GM23338 (cell line): ENCODE data around the gene NLK. TPM values are rescaled to one million over a fixed set of nuclear protein-coding genes. Genes with fewer than 3 reads are reported as not detected.

Experiments
- ATAC-seq: fragments of 200-7000 bp; cut with Tn5 transposase; 3 replicates; pipeline ENCODE4 v1.9.1; 2020
- DNase-seq: peaks from one replicate; pipeline ENCODE4 v3.0.0-alpha.2; 2015; ENCODE audit warnings: low spot score
- H2AFZ ChIP-seq: fragments of 200-600 bp; sonication (generic); 2 replicates; pipeline ENCODE4 v1.8.0; 2016; ENCODE audit warnings: antibody characterized with exemption, mild to moderate bottlenecking, moderate library complexity
- H3F3A ChIP-seq: fragments of 200-600 bp; sonication (generic); replicated peaks from 2 replicates; pipeline ENCODE4 v1.8.0; 2017; ENCODE audit warnings: antibody characterized with exemption, mixed run types, low read depth
- H3K27ac ChIP-seq: fragments of 200-600 bp; sonication (generic); 2 replicates; pipeline ENCODE4 v1.6.1; 2016; ENCODE audit warnings: low read depth
- H3K27me3 ChIP-seq: fragments of 200-600 bp; sonication (generic); 2 replicates; pipeline ENCODE4 v1.8.0; 2016; ENCODE audit warnings: mild to moderate bottlenecking, mixed run types, moderate library complexity; ENCODE audit not compliant: insufficient read depth
- H3K36me3 ChIP-seq: fragments of 200-600 bp; sonication (generic); 2 replicates; pipeline ENCODE4 v1.8.0; 2016; ENCODE audit warnings: mild to moderate bottlenecking; ENCODE audit not compliant: insufficient read depth
- H3K4me1 ChIP-seq: fragments of 200-600 bp; sonication (generic); 2 replicates; pipeline ENCODE4 v1.8.0; 2016; ENCODE audit warnings: mild to moderate bottlenecking, moderate library complexity; ENCODE audit not compliant: insufficient read depth
- H3K4me2 ChIP-seq: fragments of 200-600 bp; sonication (generic); 2 replicates; pipeline ENCODE4 v1.7.1; 2017; ENCODE audit warnings: mixed run types
- H3K4me3 ChIP-seq: fragments of 200-600 bp; sonication (generic); 2 replicates; pipeline ENCODE4 v1.6.1; 2016; ENCODE audit warnings: mixed run types
- H3K79me2 ChIP-seq: fragments of 200-600 bp; sonication (generic); replicated peaks from 2 replicates; pipeline ENCODE4 v1.8.0; 2017; ENCODE audit warnings: mild to moderate bottlenecking; ENCODE audit not compliant: insufficient read depth
- H3K9me2 ChIP-seq: fragments of 200-600 bp; sonication (generic); 2 replicates; pipeline ENCODE4 v1.8.0; 2017; ENCODE audit not compliant: insufficient read depth
- H4K20me1 ChIP-seq: fragments of 200-600 bp; sonication (generic); replicated peaks from 2 replicates; pipeline ENCODE4 v1.8.0; 2017; ENCODE audit warnings: mild to moderate bottlenecking; ENCODE audit not compliant: insufficient read depth
- H3K27ac Mint-ChIP-seq: 2 replicates; pipeline ENCODE4 v1.8.0; 2020; ENCODE audit warnings: inconsistent platforms, mild to moderate bottlenecking, moderate library complexity, mixed read lengths
- H3K27me3 Mint-ChIP-seq: 3 replicates; pipeline ENCODE4 v1.8.0; 2022; ENCODE audit warnings: low read depth, mild to moderate bottlenecking, moderate library complexity, mixed read lengths, inconsistent platforms; ENCODE audit not compliant: insufficient read depth, poor library complexity
- H3K36me3 Mint-ChIP-seq: 3 replicates; pipeline ENCODE4 v1.8.0; 2021; ENCODE audit warnings: low read depth, mild to moderate bottlenecking, inconsistent platforms, moderate library complexity, mixed read lengths
- H3K4me1 Mint-ChIP-seq: 3 replicates; pipeline ENCODE4 v1.8.0; 2020; ENCODE audit warnings: mild to moderate bottlenecking, inconsistent platforms, mixed read lengths
- H3K4me3 Mint-ChIP-seq: 3 replicates; pipeline ENCODE4 v1.8.0; 2021; ENCODE audit warnings: moderate library complexity, mild to moderate bottlenecking, inconsistent platforms, mixed read lengths
- H3K9me3 Mint-ChIP-seq: 3 replicates; pipeline ENCODE4 v1.8.0; 2020; ENCODE audit warnings: moderate library complexity, mild to moderate bottlenecking, inconsistent platforms, mixed read lengths
- CREB1 ChIP-seq: fragments of 250-450 bp; sonication (Bioruptor Pico); IDR thresholded peaks from 2 replicates; pipeline ENCODE4 v1.5.0; 2020; ENCODE audit warnings: low read depth, mild to moderate bottlenecking, moderate library complexity
- EZH2 ChIP-seq: fragments of 200-600 bp; sonication (generic); IDR thresholded peaks from one replicate; pipeline ENCODE4 v1.8.0; 2017; ENCODE audit warnings: antibody characterized with exemption, mild to moderate bottlenecking, low read depth; ENCODE audit not compliant: unreplicated experiment
- EZH2phosphoT487 ChIP-seq: fragments of 200-600 bp; sonication (generic); IDR thresholded peaks from one replicate; pipeline ENCODE4 v1.8.1; 2018; ENCODE audit warnings: antibody characterized with exemption; ENCODE audit not compliant: unreplicated experiment
- POLR2AphosphoS5 ChIP-seq: IDR thresholded peaks from 2 replicates; pipeline ENCODE4 v1.6.1; 2016; ENCODE audit warnings: antibody characterized with exemption, low read depth
- ZNF114 ChIP-seq: fragments of 250-450 bp; sonication (Bioruptor Pico); IDR thresholded peaks from 2 replicates; pipeline ENCODE4 v1.5.0; 2020; ENCODE audit warnings: mild to moderate bottlenecking, moderate library complexity
- ZNF331 ChIP-seq: fragments of 250-450 bp; sonication (Bioruptor Pico); IDR thresholded peaks from 2 replicates; pipeline ENCODE4 v1.5.0; 2020; ENCODE audit warnings: low read depth, mild to moderate bottlenecking, moderate library complexity
- polyA plus RNA-seq: library from polyadenylated mRNA; unstranded; fragments of >200 nt; fragmentation: Nextera tagmentation; extraction: Ambion mirVana; gene quantifications from 2 replicates; pipeline ENCODE4 v1.2.1, GENCODE V29; 2016
- total RNA-seq: library from RNA; depleted of rRNA; stranded (reverse); fragments of >200 nt; shearing (Covaris generic); gene quantifications from 2 replicates; pipeline ENCODE4 v1.2.3, GENCODE V29; 2014
- TF ChIP-seq, protein P1 (sequence below): fragments of 250-450 bp; sonication (Bioruptor Pico); IDR thresholded peaks from 2 replicates; pipeline ENCODE4 v1.5.0; 2020; ENCODE audit warnings: mild to moderate bottlenecking, moderate library complexity
- TF ChIP-seq, protein P2 (sequence below): IDR thresholded peaks from one replicate; pipeline ENCODE4 v1.6.1; 2018; ENCODE audit warnings: antibody characterized with exemption; ENCODE audit not compliant: unreplicated experiment
- TF ChIP-seq, protein P3 (sequence below): IDR thresholded peaks from 2 replicates; pipeline ENCODE4 v1.6.1; 2016; ENCODE audit warnings: antibody characterized with exemption
- TF ChIP-seq, protein P4 (sequence below), 2 experiments: fragments of 200-600 bp in 1 of 2; sonication (generic) in 1 of 2; conservative IDR thresholded peaks; 2 replicates each; pipeline versions ENCODE4 v1.5.1 to v1.6.1; 2016 to 2017; ENCODE audit warnings: antibody characterized with exemption in 2 of 2, low read depth in 2 of 2, mild to moderate bottlenecking in 2 of 2, moderate library complexity in 1 of 2

The NLK gene
- total and polyA plus RNA-seq, 2 experiments from 2014 or later: 34.7 to 78.5 TPM

DNA sequence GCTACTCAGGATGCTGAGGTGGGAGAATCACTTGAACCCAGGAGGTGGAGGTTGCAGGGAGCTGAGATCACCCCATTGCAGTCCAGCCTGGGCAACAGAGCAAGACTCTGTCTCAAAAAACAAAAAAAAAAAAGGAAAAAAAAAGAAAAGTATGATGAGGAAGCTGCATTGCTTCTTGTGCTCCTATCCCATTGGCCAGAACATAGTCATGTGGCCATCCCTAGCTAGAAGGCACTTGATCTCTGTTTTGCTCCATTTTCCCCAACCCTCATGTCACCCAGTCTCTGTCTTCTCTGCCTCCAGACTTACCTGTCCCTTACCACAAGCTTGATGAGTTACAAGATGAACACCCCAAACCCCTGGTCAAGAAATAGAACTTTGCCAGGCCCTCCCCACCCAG is 163.8 kb downstream of the NLK start:
- Histone ChIP-seq H3K79me2 (no peaks in the 10 kb centered on the region), H3K4me3 (no peak overlapping the region), H3K27me3 (no peaks in the 10 kb centered on the region; the same call in 1 of the 2 replicates), H3K9me2 (no peaks in the 10 kb centered on the region; the same call in 1 of the 2 replicates), H4K20me1 (no peaks in the 10 kb centered on the region), H3K36me3 (no peaks in the 10 kb centered on the region), H3K27ac (no peak overlapping the region), H3K4me2 (no peak overlapping the region), H3K4me1 (no peaks in the 10 kb centered on the region), H3F3A (no peaks in the 10 kb centered on the region), H2AFZ (no peak overlapping the region)
- Mint-ChIP-seq H3K27me3 (peaks cover 5% of the 10 kb centered on the region), H3K27ac (no peak overlapping the region), H3K4me1 (0 out of 3 replicates have a peak, but pooled peaks cover 2% of the 10 kb centered on the region), H3K9me3 (peaks cover 11% of the 10 kb centered on the region), H3K4me3 (no peak overlapping the region), H3K36me3 (peaks cover 10% of the 10 kb centered on the region)
- DNase-seq (no peak), ATAC-seq (no peak)
- TF ChIP-seq, protein P1, sequence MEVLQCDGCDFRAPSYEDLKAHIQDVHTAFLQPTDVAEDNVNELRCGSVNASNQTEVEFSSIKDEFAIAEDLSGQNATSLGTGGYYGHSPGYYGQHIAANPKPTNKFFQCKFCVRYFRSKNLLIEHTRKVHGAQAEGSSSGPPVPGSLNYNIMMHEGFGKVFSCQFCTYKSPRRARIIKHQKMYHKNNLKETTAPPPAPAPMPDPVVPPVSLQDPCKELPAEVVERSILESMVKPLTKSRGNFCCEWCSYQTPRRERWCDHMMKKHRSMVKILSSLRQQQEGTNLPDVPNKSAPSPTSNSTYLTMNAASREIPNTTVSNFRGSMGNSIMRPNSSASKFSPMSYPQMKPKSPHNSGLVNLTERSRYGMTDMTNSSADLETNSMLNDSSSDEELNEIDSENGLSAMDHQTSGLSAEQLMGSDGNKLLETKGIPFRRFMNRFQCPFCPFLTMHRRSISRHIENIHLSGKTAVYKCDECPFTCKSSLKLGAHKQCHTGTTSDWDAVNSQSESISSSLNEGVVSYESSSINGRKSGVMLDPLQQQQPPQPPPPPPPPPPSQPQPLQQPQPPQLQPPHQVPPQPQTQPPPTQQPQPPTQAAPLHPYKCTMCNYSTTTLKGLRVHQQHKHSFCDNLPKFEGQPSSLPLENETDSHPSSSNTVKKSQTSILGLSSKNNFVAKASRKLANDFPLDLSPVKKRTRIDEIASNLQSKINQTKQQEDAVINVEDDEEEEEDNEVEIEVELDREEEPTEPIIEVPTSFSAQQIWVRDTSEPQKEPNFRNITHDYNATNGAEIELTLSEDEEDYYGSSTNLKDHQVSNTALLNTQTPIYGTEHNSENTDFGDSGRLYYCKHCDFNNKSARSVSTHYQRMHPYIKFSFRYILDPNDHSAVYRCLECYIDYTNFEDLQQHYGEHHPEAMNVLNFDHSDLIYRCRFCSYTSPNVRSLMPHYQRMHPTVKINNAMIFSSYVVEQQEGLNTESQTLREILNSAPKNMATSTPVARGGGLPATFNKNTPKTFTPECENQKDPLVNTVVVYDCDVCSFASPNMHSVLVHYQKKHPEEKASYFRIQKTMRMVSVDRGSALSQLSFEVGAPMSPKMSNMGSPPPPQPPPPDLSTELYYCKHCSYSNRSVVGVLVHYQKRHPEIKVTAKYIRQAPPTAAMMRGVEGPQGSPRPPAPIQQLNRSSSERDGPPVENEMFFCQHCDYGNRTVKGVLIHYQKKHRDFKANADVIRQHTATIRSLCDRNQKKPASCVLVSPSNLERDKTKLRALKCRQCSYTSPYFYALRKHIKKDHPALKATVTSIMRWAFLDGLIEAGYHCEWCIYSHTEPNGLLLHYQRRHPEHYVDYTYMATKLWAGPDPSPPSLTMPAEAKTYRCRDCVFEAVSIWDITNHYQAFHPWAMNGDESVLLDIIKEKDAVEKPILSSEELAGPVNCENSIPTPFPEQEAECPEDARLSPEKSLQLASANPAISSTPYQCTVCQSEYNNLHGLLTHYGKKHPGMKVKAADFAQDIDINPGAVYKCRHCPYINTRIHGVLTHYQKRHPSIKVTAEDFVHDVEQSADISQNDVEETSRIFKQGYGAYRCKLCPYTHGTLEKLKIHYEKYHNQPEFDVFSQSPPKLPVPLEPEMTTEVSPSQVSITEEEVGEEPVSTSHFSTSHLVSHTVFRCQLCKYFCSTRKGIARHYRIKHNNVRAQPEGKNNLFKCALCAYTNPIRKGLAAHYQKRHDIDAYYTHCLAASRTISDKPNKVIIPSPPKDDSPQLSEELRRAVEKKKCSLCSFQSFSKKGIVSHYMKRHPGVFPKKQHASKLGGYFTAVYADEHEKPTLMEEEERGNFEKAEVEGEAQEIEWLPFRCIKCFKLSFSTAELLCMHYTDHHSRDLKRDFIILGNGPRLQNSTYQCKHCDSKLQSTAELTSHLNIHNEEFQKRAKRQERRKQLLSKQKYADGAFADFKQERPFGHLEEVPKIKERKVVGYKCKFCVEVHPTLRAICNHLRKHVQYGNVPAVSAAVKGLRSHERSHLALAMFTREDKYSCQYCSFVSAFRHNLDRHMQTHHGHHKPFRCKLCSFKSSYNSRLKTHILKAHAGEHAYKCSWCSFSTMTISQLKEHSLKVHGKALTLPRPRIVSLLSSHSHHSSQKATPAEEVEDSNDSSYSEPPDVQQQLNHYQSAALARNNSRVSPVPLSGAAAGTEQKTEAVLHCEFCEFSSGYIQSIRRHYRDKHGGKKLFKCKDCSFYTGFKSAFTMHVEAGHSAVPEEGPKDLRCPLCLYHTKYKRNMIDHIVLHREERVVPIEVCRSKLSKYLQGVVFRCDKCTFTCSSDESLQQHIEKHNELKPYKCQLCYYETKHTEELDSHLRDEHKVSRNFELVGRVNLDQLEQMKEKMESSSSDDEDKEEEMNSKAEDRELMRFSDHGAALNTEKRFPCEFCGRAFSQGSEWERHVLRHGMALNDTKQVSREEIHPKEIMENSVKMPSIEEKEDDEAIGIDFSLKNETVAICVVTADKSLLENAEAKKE: no peak
- TF ChIP-seq ZNF331 (CRISPR knock-in tag): no peak
- TF ChIP-seq CREB1: no peak
- no peak for TF ChIP-seq EZH2phosphoT487
- TF ChIP-seq, protein P2, sequence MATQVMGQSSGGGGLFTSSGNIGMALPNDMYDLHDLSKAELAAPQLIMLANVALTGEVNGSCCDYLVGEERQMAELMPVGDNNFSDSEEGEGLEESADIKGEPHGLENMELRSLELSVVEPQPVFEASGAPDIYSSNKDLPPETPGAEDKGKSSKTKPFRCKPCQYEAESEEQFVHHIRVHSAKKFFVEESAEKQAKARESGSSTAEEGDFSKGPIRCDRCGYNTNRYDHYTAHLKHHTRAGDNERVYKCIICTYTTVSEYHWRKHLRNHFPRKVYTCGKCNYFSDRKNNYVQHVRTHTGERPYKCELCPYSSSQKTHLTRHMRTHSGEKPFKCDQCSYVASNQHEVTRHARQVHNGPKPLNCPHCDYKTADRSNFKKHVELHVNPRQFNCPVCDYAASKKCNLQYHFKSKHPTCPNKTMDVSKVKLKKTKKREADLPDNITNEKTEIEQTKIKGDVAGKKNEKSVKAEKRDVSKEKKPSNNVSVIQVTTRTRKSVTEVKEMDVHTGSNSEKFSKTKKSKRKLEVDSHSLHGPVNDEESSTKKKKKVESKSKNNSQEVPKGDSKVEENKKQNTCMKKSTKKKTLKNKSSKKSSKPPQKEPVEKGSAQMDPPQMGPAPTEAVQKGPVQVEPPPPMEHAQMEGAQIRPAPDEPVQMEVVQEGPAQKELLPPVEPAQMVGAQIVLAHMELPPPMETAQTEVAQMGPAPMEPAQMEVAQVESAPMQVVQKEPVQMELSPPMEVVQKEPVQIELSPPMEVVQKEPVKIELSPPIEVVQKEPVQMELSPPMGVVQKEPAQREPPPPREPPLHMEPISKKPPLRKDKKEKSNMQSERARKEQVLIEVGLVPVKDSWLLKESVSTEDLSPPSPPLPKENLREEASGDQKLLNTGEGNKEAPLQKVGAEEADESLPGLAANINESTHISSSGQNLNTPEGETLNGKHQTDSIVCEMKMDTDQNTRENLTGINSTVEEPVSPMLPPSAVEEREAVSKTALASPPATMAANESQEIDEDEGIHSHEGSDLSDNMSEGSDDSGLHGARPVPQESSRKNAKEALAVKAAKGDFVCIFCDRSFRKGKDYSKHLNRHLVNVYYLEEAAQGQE: no peak
- TF ChIP-seq, protein P3, sequence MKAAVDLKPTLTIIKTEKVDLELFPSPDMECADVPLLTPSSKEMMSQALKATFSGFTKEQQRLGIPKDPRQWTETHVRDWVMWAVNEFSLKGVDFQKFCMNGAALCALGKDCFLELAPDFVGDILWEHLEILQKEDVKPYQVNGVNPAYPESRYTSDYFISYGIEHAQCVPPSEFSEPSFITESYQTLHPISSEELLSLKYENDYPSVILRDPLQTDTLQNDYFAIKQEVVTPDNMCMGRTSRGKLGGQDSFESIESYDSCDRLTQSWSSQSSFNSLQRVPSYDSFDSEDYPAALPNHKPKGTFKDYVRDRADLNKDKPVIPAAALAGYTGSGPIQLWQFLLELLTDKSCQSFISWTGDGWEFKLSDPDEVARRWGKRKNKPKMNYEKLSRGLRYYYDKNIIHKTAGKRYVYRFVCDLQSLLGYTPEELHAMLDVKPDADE: no peak
- no peak for TF ChIP-seq ZNF114
- TF ChIP-seq EZH2: no peak
- TF ChIP-seq, protein P4, sequence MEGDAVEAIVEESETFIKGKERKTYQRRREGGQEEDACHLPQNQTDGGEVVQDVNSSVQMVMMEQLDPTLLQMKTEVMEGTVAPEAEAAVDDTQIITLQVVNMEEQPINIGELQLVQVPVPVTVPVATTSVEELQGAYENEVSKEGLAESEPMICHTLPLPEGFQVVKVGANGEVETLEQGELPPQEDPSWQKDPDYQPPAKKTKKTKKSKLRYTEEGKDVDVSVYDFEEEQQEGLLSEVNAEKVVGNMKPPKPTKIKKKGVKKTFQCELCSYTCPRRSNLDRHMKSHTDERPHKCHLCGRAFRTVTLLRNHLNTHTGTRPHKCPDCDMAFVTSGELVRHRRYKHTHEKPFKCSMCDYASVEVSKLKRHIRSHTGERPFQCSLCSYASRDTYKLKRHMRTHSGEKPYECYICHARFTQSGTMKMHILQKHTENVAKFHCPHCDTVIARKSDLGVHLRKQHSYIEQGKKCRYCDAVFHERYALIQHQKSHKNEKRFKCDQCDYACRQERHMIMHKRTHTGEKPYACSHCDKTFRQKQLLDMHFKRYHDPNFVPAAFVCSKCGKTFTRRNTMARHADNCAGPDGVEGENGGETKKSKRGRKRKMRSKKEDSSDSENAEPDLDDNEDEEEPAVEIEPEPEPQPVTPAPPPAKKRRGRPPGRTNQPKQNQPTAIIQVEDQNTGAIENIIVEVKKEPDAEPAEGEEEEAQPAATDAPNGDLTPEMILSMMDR (conservative IDR thresholded peaks at IDR 0.05; ENCODE audit: low read depth in 2 of 2): no peak
- TF ChIP-seq POLR2AphosphoS5: no peak
